Cardiac muscle cell (in vitro differentiated cells and primary cell): Measurements from ENCODE around the gene LZTR1. TPM values are rescaled to one million over a fixed set of nuclear protein-coding genes. Genes with fewer than 3 reads are reported as not detected.

Experiments used
- DNase-seq, 2 donors: peaks; one replicate each; pipeline versions ENCODE4 v3.0.0 to v3.0.0-alpha.2; 2010 to 2017; ENCODE audit warnings: low read depth in 1 of 2, low spot score in 1 of 2
- H3K27ac ChIP-seq: fragments of 200-600 bp; sonication (generic); 2 replicates; pipeline ENCODE4 v1.5.1; 2016
- H3K27me3 ChIP-seq: fragments of 200-600 bp; sonication (generic); 2 replicates; pipeline ENCODE4 v1.6.0; 2016; ENCODE audit warnings: control low read depth
- H3K36me3 ChIP-seq: fragments of 200-600 bp; sonication (generic); 2 replicates; pipeline ENCODE4 v1.5.1; 2016; ENCODE audit warnings: control low read depth
- H3K4me1 ChIP-seq: fragments of 200-600 bp; sonication (generic); 2 replicates; pipeline ENCODE4 v1.8.1; 2017; ENCODE audit warnings: low read depth, mild to moderate bottlenecking, mixed run types
- H3K4me3 ChIP-seq: fragments of 200-600 bp; sonication (generic); 2 replicates; pipeline ENCODE4 v1.5.1; 2016; ENCODE audit warnings: mild to moderate bottlenecking
- H3K9me3 ChIP-seq: fragments of 200-600 bp; sonication (generic); 2 replicates; pipeline ENCODE4 v1.5.1; 2017; ENCODE audit warnings: low read depth, mild to moderate bottlenecking, control low read depth
- CTCF ChIP-seq: IDR thresholded peaks from 2 replicates; pipeline ENCODE4 v1.5.1; 2012; ENCODE audit warnings: low read depth, mild to moderate bottlenecking, low read length
- polyA plus RNA-seq: library from polyadenylated mRNA; unstranded; fragments of >200 nt; fragmentation: Nextera tagmentation; extraction: Ambion mirVana; gene quantifications from 2 replicates; pipeline ENCODE4 v1.2.1, GENCODE V29; 2016
- total RNA-seq: library from RNA; depleted of rRNA; stranded (reverse); fragments of >200 nt; gene quantifications from 2 replicates; pipeline ENCODE4 v1.2.3, GENCODE V29; 2016

The LZTR1 gene
- total and polyA plus RNA-seq, 2 experiments from 2014 or later = 60.9 to 62.6 TPM

DNA sequence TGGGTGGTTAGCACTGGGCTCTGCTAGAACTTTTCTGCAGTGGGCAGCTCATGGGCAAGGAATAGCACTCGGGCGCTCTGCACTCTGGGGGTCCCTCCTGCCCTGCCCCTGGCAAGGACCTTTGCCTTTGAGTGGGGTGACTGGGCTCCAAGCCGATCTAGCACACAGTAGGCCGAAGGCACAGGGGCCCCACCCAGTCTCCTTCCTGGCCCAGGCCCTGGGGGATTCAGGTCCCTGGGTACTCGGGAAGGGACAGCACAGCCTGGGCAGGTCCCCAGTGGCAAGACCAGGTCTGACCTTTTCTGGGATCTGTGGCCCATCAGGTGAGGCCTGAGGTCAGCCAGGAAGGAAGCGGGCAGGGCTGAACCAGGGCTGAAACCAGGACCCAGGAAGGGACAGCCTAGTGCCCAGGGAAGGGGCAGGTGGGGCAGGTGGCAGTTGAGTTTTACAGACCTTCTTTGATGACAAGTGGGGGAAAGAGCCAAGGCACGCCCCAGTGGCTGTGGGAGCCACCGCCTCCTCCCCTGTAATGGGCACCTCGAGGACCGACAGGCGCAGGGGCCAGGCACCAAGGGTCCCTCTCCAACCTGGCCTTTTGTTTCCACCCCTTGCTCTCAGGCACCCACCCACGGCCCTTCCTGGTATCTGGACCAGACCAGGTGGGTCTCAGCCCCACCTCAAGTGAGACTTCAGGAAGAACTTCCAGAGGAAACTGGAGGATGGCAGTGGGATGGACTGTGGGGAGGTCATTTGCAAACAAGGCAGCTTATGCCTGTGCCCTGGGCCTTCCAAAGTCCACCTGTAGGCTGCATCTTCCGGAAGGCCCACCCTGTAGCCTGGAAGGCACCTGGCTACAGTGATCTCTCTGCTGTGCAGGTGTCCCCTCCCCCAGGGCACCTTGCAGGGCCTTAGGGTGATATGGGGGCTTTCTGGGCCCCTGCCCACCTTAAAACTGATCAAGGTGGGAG is 15.9 kb upstream of the LZTR1 start:
- no peak for DNase-seq
- Histone ChIP-seq H3K27me3 (peaks cover 34% of the 10 kb centered on the region), H3K4me3 (no peak overlapping the region), H3K9me3 (no peaks in the 10 kb centered on the region), H3K27ac (no peak overlapping the region), H3K4me1 (peaks cover 4% of the 10 kb centered on the region), H3K36me3 (no peaks in the 10 kb centered on the region)
- TF ChIP-seq CTCF = no peak

- no peak for TF ChIP-seq CTCF
- H3K27me3 ChIP-seq = peaks cover 34% of the 10 kb centered on the region
- no peak within 1 kb of the TSS for H3K27ac ChIP-seq
- H3K4me1 ChIP-seq = peaks cover 4% of the 10 kb centered on the region
- no peak within 1 kb of the TSS for H3K4me3 ChIP-seq
- no peaks in the 10 kb centered on the region for H3K36me3 ChIP-seq
- DNase-seq = no peak
- no peaks in the 10 kb centered on the region for H3K9me3 ChIP-seq
These were observed 15.0 kb upstream of the LZTR1 start, which contains the start of gene AIFM3 for GRCh38 chr22:20966883-20967696. TSS of gene AIFM3 (plus strand) at chr22:20967255. CDS start at chr22:20967945, 690 bp downstream.

DNA sequence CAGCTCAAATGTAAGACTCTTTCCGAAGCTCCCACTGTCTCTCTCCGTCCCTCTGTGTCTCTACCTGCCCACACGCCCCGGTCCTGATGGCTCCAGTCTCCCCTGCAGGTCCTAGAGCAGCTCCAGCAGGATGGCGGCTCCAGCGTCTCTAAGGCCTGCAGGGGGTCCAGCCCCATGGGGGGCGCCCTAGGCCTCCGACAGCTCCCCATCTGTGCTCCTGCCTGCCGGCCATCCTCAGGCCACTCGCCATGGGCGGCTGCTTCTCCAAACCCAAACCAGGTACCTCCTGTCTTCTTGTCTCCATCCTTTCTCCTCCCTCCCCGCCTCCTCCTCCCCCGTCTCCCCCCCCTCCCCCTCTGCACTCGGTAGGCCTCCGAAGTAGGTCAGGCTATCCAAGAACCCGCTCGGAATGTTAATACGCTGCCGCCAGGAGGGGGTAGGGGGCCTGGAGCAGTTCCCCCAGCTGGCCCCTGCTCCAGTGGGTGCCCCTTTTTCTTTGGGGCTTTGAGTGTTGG is 14.3 kb upstream of the LZTR1 start:
- Histone ChIP-seq H3K27me3 (peaks cover 29% of the 10 kb centered on the region), H3K9me3 (no peaks in the 10 kb centered on the region), H3K36me3 (no peaks in the 10 kb centered on the region), H3K4me3 (no peak overlapping the region), H3K4me1 (peaks cover 4% of the 10 kb centered on the region), H3K27ac (no peak overlapping the region)
- no peak for TF ChIP-seq CTCF
- no peak for DNase-seq

DNA sequence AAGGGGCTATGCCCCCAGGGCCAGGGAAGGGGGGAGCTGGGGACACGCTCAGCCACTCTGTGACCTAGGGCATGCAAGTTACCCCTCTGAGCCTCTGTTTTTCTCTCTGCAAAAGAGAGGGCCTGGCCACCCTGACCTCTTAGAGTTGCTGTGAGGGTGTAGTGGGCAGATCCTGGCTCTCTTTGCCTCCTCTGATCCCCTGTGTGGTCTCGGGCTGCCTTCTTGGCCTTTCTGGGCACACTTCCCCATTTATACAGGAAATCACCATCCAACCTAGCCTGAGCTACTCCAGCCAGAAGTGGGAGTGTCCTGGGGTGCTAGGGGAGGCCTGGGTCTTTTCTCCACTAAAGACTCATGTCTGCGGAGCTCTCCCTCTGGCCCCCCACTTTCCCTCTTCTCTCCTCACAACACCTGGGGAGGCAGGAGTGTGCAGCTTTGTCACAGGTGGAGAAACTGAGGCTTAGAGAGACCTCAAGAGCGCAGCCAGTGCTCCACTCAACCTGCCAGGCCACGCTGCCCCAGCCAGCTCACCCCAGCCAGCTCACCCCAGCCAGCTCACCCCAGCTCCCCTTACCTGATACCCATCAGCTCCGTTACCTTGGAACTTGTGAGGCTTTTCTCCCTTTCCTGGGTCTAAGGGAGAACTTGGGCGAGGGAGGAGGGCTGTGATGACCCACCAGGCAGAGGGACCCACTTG is 13.7 kb upstream of the LZTR1 start:
- no peak for DNase-seq
- Histone ChIP-seq H3K27me3 (peaks cover 22% of the 10 kb centered on the region), H3K9me3 (no peaks in the 10 kb centered on the region), H3K36me3 (no peaks in the 10 kb centered on the region), H3K4me1 (peaks cover 4% of the 10 kb centered on the region), H3K27ac (no peak overlapping the region), H3K4me3 (no peak overlapping the region)
- TF ChIP-seq CTCF = no peak
